WERI-Rb-1 (cell line): ENCODE measurements around the gene CXCL13.

ENCODE experiments used
- DNase-seq: peaks from one replicate; pipeline ENCODE4 v3.0.0-alpha.2; 2020
- H3K27ac ChIP-seq: fragments of 250-450 bp; sonication (Bioruptor Pico); 2 replicates; pipeline ENCODE4 v1.5.1; 2020; ENCODE audit warnings: mild to moderate bottlenecking, moderate library complexity
- H3K27me3 ChIP-seq: fragments of 250-450 bp; sonication (Bioruptor Pico); 2 replicates; pipeline ENCODE4 v1.5.1; 2021; ENCODE audit warnings: mild to moderate bottlenecking, low read depth, moderate library complexity; ENCODE audit not compliant: insufficient read depth, severe bottlenecking
- H3K36me3 ChIP-seq: fragments of 250-450 bp; sonication (Bioruptor Pico); 2 replicates; pipeline ENCODE4 v1.5.1; 2020; ENCODE audit warnings: mild to moderate bottlenecking, moderate library complexity
- H3K4me3 ChIP-seq: 2 replicates; pipeline ENCODE4 v1.5.1; 2011; ENCODE audit warnings: low read depth, mild to moderate bottlenecking, control low read depth, low read length
- H3K9me3 ChIP-seq: fragments of 250-450 bp; sonication (Bioruptor Pico); 2 replicates; pipeline ENCODE4 v1.5.1; 2021; ENCODE audit warnings: mild to moderate bottlenecking, moderate library complexity; ENCODE audit not compliant: severe bottlenecking
- TF ChIP-seq, protein P1 (sequence below): IDR thresholded peaks from 2 replicates; pipeline ENCODE4 v1.5.1; 2011; ENCODE audit warnings: low read depth, mild to moderate bottlenecking, control low read depth, inconsistent platforms, low read length

The CXCL13 gene

DNA sequence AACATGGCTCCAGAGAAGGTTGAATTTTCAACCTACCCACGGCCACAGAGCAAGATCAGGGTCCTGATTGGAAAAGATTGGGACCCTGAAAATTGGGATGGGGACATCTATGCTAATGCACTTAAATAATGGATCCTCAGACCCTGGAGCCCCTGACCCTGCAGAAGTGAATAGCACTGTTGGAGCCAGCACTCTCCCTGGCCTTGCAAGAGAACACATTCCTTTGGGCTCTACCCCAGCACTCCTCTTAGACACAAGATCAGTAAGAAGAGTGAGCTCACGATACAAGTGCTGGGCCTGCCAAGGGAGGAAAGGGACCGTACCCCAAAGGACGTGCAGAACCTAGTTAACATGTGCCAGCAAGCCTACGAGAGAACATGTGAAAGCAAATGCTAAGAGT is 19.9 kb downstream of the CXCL13 start:
- H3K9me3 ChIP-seq: no peaks in the 10 kb centered on the region
- H3K27me3 ChIP-seq: no peaks in the 10 kb centered on the region
- no peak for DNase-seq
- no peak overlapping the region for H3K4me3 ChIP-seq
- no peak overlapping the region for H3K27ac ChIP-seq
- H3K36me3 ChIP-seq: no peaks in the 10 kb centered on the region
- TF ChIP-seq, protein P1, sequence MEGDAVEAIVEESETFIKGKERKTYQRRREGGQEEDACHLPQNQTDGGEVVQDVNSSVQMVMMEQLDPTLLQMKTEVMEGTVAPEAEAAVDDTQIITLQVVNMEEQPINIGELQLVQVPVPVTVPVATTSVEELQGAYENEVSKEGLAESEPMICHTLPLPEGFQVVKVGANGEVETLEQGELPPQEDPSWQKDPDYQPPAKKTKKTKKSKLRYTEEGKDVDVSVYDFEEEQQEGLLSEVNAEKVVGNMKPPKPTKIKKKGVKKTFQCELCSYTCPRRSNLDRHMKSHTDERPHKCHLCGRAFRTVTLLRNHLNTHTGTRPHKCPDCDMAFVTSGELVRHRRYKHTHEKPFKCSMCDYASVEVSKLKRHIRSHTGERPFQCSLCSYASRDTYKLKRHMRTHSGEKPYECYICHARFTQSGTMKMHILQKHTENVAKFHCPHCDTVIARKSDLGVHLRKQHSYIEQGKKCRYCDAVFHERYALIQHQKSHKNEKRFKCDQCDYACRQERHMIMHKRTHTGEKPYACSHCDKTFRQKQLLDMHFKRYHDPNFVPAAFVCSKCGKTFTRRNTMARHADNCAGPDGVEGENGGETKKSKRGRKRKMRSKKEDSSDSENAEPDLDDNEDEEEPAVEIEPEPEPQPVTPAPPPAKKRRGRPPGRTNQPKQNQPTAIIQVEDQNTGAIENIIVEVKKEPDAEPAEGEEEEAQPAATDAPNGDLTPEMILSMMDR: no peak

DNA sequence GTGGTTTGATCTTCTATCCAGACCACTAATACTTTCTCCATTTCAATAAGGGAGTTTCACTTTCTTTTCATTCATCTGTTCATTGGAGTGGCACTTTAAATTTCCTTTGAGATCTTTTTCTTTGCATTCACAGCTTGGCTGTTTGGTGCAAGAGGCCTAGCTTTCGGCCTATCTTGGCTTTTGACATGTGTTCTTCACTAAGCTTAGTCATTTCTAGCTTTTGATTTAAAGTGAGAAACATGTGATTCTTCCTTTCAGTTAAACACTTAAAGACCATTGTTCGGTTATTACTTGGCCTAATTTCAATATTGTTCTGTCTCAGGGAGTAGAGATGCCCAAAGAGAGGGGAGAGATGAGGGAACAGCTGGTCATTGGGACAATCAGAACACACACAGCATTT is 24.3 kb downstream of the CXCL13 start:
- Histone ChIP-seq H3K36me3 (no peaks in the 10 kb centered on the region), H3K27ac (no peak overlapping the region), H3K4me3 (no peak overlapping the region), H3K27me3 (no peaks in the 10 kb centered on the region), H3K9me3 (no peaks in the 10 kb centered on the region)
- TF ChIP-seq, protein P1: no peak
- no peak for DNase-seq

DNA sequence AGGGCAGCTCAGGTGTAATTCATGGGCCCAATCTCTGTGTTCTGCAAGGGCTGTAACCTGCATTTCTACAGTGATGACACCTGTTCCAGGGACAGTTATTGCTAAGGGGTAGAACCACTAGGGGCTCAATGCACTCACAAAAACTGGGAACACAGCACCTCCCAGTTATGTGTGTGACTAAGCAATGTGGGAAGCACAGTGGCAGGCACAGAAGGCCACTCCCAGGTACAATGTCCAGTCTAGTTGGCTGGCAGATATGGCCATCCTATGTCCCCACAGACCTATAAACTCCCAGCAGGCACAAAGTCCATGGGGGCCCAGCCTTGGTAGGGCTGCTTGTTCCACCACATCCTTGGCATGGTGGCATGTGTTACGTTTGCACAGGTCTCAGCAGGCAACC is 25.7 kb downstream of the CXCL13 start:
- Histone ChIP-seq H3K27me3 (no peaks in the 10 kb centered on the region), H3K9me3 (no peaks in the 10 kb centered on the region), H3K27ac (no peak overlapping the region), H3K4me3 (no peak overlapping the region), H3K36me3 (no peaks in the 10 kb centered on the region)
- TF ChIP-seq, protein P1: no peak
- DNase-seq: no peak

DNA sequence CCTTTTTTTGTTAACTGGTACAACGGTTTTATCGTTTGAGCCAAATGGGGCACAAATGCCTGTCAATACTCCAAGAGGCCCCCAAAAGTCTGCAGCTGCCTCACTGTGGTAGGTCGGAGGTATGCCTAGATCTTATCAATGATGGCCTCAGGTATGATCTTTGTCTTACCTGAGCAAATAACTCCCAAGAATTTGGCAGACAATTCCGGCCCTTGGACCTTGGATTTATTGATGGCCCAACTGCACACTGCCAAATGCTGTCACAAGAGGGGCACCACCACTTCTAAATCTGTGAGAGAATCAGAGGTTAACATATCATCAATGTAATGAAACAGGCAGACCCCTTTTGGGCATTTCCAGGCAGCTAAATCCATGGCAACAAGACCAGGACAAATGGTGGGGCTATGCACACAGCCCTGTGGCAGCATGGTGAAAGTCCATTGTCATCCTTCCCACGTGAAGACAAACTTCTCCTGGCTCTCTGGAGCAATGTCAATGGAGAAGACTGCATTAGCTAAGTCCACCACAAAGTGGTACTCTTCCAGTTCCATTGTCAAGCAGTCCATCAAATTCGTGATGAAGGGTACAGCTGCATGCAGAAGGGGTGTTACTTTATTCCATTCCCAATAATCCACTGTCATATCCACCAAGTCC is 28.6 kb downstream of the CXCL13 start:
- DNase-seq: no peak
- H3K4me3 ChIP-seq: no peak overlapping the region
- H3K36me3 ChIP-seq: no peaks in the 10 kb centered on the region
- no peaks in the 10 kb centered on the region for H3K27me3 ChIP-seq
- H3K27ac ChIP-seq: no peak overlapping the region
- TF ChIP-seq, protein P1: no peak
- peaks cover 4% of the 10 kb centered on the region for H3K9me3 ChIP-seq

DNA sequence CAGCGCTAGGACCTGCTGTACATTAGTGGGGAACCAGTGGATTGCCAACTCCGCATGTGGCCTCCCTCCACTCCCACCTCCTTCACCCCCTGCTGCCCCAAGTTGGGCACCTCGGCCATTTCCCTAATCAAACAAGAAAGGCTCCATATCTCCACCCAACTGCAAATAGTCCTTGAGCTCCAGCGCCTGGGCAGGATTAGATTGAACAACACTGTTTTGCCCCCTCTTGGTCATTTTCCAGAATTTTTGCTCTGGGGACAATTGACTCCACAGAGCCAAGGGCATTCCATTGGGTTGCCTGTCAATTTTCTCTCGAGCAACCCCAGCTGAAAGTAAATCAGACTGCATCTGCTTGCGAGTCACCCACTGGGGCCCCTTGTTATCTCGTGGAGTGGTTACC is 29.6 kb downstream of the CXCL13 start:
- no peak for DNase-seq
- Histone ChIP-seq H3K27ac (no peak overlapping the region), H3K9me3 (peaks cover 4% of the 10 kb centered on the region), H3K4me3 (no peak overlapping the region), H3K27me3 (no peaks in the 10 kb centered on the region), H3K36me3 (no peaks in the 10 kb centered on the region)
- TF ChIP-seq, protein P1: no peak

DNA sequence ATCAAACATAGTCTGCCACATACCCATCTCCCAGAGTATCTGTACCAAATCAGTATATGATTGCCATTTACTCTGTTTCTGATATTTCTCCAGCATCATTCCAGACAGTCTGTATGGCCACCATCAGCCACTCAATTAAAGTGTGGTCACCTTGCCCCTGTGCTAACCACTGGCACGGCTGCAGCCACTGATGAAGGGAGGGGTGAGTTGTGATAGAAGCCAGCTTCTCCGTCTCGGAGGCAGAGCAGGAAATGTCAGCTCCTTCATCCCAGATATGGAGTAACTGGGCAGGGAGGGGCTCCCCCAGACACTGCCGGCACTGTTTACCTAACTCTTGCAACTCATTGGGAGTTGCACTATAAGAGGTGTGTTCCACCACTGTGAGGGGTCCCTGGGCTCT is 30.3 kb downstream of the CXCL13 start:
- DNase-seq: no peak
- H3K9me3 ChIP-seq: peaks cover 4% of the 10 kb centered on the region
- no peaks in the 10 kb centered on the region for H3K27me3 ChIP-seq
- no peak overlapping the region for H3K4me3 ChIP-seq
- TF ChIP-seq, protein P1: no peak
- H3K36me3 ChIP-seq: no peaks in the 10 kb centered on the region
- H3K27ac ChIP-seq: no peak overlapping the region
